Mesendoderm (in vitro differentiated cells): ENCODE measurements around the gene THOP1.

Experiments used
- DNase-seq: peaks from one replicate; pipeline ENCODE4 v3.0.0; 2013
- H2AK5ac ChIP-seq: 2 replicates; pipeline ENCODE4 v1.6.1; 2013; ENCODE audit warnings: low read length, inconsistent platforms
- H2BK120ac ChIP-seq: 2 replicates; pipeline ENCODE4 v1.6.1; 2013; ENCODE audit warnings: low read depth, mild to moderate bottlenecking, low read length, moderate library complexity, mixed read lengths
- H2BK15ac ChIP-seq: replicated peaks from 2 replicates; pipeline ENCODE4 v1.6.1; 2013; ENCODE audit warnings: low read depth, mild to moderate bottlenecking, moderate library complexity
- H2BK5ac ChIP-seq: 2 replicates; pipeline ENCODE4 v1.6.1; 2013; ENCODE audit warnings: low read length, inconsistent platforms
- H3K18ac ChIP-seq: 2 replicates; pipeline ENCODE4 v1.6.1; 2013; ENCODE audit warnings: mild to moderate bottlenecking, low read length, mixed read lengths
- H3K23ac ChIP-seq: one replicate; pipeline ENCODE4 v1.6.1; 2013; ENCODE audit warnings: low read length
- H3K27ac ChIP-seq: 2 replicates; pipeline ENCODE4 v1.5.1; 2013; ENCODE audit warnings: low read depth, mild to moderate bottlenecking, inconsistent platforms, low read length, moderate library complexity
- H3K27me3 ChIP-seq: 2 replicates; pipeline ENCODE4 v1.6.1; 2013; ENCODE audit warnings: low read length, control low read depth, mild to moderate bottlenecking, inconsistent platforms; ENCODE audit not compliant: insufficient read depth, poor library complexity
- H3K36me3 ChIP-seq: 2 replicates; pipeline ENCODE4 v1.6.1; 2013; ENCODE audit warnings: low read length, inconsistent platforms; ENCODE audit not compliant: control insufficient read depth, insufficient read depth
- H3K4ac ChIP-seq: one replicate; pipeline ENCODE4 v1.6.1; 2013; ENCODE audit warnings: low read depth, mild to moderate bottlenecking, low read length, moderate library complexity
- H3K4me1 ChIP-seq: 2 replicates; pipeline ENCODE4 v1.6.1; 2013; ENCODE audit warnings: low read depth, low read length, inconsistent platforms; ENCODE audit not compliant: control insufficient read depth
- H3K4me2 ChIP-seq: 2 replicates; pipeline ENCODE4 v1.6.1; 2013; ENCODE audit warnings: low read length
- H3K4me3 ChIP-seq: 2 replicates; pipeline ENCODE4 v1.5.1; 2013; ENCODE audit warnings: mild to moderate bottlenecking, low read length
- H3K56ac ChIP-seq: one replicate; pipeline ENCODE4 v1.6.1; 2013; ENCODE audit warnings: low read length
- H3K79me1 ChIP-seq: 2 replicates; pipeline ENCODE4 v1.6.1; 2013; ENCODE audit warnings: low read length, inconsistent platforms
- H3K79me2 ChIP-seq: 2 replicates; pipeline ENCODE4 v1.6.1; 2013; ENCODE audit warnings: mild to moderate bottlenecking, low read length; ENCODE audit not compliant: control insufficient read depth, insufficient read depth
- H3K9ac ChIP-seq: 2 replicates; pipeline ENCODE4 v1.6.1; 2013; ENCODE audit warnings: low read length, inconsistent platforms
- H4K5ac ChIP-seq: one replicate; pipeline ENCODE4 v1.6.1; 2013; ENCODE audit warnings: low read length
- H4K8ac ChIP-seq: one replicate; pipeline ENCODE4 v1.6.1; 2013; ENCODE audit warnings: low read depth, mild to moderate bottlenecking, control low read depth, low read length, moderate library complexity
- WGBS: extraction: QIAGEN DNeasy Blood & Tissue Kit; methylation state at CpG from one replicate; pipeline ENCODE4 v1.1.7; 2013; ENCODE audit warnings: low lambda C conversion rate, missing lambda C conversion rate; ENCODE audit not compliant: insufficient coverage; ENCODE audit errors: extremely low coverage; 5-methylcytosine and 5-hydroxymethylcytosine counted together

THOP1 gene

DNA sequence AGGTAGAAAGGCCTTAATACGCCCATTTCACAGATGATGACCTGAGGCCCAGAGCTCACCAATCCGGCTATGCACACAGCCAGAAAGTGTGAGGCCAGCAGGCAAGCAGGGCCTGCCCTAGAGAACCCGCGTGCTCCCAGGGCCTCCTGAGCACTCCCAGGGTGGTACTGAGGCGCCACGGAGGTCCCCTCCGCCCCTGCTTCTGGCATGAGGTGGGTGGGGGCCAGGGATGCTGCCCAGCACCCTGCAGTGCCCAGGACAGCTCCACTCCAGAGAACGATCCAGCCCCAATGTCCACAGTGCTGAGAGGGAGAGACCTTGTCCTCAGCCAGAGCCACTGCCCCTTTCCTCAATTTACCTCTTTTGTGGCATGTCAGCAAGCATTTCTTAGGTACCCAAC is 16.1 kb upstream of the THOP1 start:
- Histone ChIP-seq H3K4me3 (no peak overlapping the region), H3K23ac (no peak overlapping the region), H2BK15ac (no peak overlapping the region), H3K56ac (no peak overlapping the region), H3K79me1 (peaks cover 17% of the 10 kb centered on the region), H4K8ac (no peak overlapping the region), H3K27ac (no peak overlapping the region), H2AK5ac (no peak overlapping the region), H3K9ac (no peak overlapping the region), H2BK5ac (no peak overlapping the region), H3K4me1 (no peaks in the 10 kb centered on the region), H3K4me2 (no peak overlapping the region), H3K4ac (no peak overlapping the region), H4K5ac (no peak overlapping the region), H2BK120ac (no peak overlapping the region), H3K36me3 (no peaks in the 10 kb centered on the region), H3K18ac (no peak overlapping the region), H3K79me2 (peaks cover 36% of the 10 kb centered on the region), H3K27me3 (no peaks in the 10 kb centered on the region)
- no peak for DNase-seq
- no CpG with 5 or more reads among the region's 8 CpGs for WGBS

DNA sequence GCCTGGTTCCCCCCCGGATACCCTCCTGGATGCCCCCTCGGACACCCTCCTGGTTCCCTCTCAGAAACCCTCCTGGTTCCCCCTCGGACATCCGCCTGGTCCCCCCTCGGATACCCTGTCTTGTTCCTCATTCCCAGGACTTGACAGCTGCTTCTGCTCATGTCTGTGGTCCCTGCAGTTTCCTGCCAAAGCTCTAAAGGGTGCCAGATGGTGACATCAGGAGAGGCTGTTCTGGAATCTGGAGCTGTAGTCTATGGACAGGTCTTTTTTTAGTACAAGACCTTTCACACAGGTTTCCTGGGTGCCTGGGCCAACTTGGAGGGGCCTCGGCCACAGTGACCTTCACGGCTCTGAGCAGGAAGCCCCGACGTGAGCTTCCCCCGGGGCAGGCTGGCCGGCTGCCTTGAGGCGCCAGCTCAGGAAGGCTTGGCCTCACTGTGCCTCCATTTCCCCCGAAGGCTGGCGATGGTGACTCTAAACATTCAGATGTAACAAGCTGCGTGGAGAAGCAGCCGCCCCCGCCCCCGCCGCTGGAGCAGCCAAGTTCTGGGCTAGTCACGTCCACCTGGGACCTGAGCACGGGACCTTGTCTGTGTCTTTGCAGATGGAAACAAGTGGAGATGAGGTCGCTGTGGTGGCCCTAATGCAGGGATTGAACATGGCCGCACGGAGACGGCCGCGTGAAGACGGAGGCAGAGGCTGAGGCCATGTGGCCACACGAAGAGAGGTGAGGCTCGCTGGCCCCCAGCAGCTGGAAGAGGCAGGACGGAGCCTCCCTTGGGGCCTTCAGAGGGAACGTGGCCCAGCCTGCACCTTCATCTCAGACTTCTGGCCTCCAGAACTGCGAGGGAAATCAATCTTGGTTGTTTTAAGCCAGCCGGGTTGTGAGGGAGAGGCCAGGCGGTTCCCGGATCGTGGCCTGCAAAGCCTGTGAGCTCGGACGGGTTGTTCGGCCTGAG is 15.0 kb upstream of the THOP1 start:
- H3K4me1 ChIP-seq = no peaks in the 10 kb centered on the region
- no peak for DNase-seq
- H3K4me3 ChIP-seq = no peak overlapping the region
- no peaks in the 10 kb centered on the region for H3K36me3 ChIP-seq
- no peak overlapping the region for H3K9ac ChIP-seq
- H4K8ac ChIP-seq = no peak overlapping the region
- H3K27me3 ChIP-seq = no peaks in the 10 kb centered on the region
- no peak overlapping the region for H3K23ac ChIP-seq
- no peak overlapping the region for H3K4me2 ChIP-seq
- H2BK15ac ChIP-seq = no peak overlapping the region
- H4K5ac ChIP-seq = no peak overlapping the region
- H3K27ac ChIP-seq = no peak overlapping the region
- H3K79me1 ChIP-seq = peaks cover 22% of the 10 kb centered on the region
- no peak overlapping the region for H2BK120ac ChIP-seq
- no peak overlapping the region for H2BK5ac ChIP-seq
- WGBS = no CpG with 5 or more reads among the region's 40 CpGs
- H3K56ac ChIP-seq = no peak overlapping the region
- H2AK5ac ChIP-seq = no peak overlapping the region
- H3K4ac ChIP-seq = no peak overlapping the region
- H3K18ac ChIP-seq = no peak overlapping the region
- H3K79me2 ChIP-seq = peaks cover 47% of the 10 kb centered on the region

DNA sequence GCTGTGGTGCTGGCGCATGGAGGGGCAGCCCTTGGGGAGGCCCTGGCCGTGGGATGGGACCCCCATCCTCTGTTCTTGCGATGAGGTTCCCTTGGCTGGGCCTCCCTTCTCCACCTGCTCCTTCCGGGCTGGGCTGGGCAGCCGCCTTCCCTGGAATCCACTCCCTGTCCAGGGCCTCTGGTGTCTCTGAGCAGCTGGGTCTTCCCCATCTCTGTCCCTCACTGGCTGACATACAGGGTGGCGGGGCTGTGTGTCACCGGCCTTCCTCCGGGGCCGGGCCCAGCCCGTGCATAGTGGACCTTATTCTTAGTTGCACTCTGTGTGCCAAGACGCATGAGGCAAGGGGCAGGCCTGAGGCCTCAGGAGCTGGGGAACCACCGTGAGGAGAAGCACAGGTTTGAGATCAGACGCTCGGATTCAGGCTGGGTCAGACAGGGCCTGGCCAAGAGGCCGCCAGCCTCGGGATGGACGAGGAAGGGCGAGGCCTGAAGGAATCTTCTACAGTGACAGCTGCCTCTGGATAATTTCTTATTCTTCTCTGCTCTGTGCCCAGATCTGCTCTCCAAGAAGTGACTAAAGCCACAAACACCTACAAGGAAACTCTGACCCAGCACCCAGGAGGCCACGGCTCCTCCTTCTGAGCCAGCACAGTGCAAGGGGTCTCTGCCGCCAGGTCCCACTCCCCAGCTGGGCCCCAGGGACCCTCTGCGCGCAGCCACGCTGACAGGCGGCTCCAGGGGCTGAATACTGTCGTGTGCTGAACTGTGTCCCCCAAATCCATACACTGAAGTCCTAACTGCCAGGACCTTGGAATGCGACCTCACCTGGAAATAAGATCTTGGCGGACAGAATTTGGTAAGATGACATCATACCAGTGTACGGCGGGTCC is 13.3 kb upstream of the THOP1 start:
- Histone ChIP-seq H3K27me3 (no peaks in the 10 kb centered on the region), H3K9ac (no peak overlapping the region), H3K23ac (no peak overlapping the region), H2BK5ac (no peak overlapping the region), H2AK5ac (no peak overlapping the region), H3K4me3 (no peak overlapping the region), H3K27ac (no peak overlapping the region), H3K36me3 (peaks cover 1% of the 10 kb centered on the region), H3K79me2 (peaks cover 64% of the 10 kb centered on the region), H3K56ac (no peak overlapping the region), H2BK15ac (no peak overlapping the region), H3K4me1 (no peaks in the 10 kb centered on the region), H4K5ac (no peak overlapping the region), H3K18ac (no peak overlapping the region), H2BK120ac (no peak overlapping the region), H3K4me2 (no peak overlapping the region), H3K4ac (no peak overlapping the region), H4K8ac (no peak overlapping the region), H3K79me1 (peaks cover 25% of the 10 kb centered on the region)
- DNase-seq = no peak
- no CpG with 5 or more reads among the region's 29 CpGs for WGBS

DNA sequence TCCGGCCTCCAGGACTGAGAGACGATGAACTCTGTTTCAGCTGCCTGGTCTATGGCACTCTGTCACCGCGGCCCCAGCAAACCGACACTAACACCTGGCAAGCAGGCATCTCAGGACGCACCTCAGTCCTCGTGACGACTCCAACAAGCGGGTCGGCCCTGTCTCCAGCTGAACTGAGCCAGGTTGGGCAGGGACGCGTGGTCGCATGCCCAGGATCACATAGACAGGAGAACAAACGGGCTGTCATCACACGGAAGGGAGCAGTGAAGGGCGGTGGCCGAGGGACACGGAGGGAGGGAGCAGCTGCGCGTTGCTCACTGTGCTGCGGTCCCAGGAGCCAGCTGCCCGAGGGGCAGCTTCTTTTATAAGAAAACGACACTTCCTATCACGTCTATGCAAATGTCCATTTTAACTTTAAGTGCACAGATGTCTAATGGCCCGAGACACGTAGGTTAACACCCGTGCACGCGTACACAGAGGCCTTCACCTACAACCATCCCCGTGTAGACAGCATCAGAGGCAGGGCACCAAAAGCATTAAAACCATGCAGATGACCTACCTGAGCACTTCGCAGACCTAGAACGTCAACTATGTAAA is 11.1 kb upstream of the THOP1 start:
- H3K79me2 ChIP-seq = peaks cover 84% of the 10 kb centered on the region
- peaks cover 20% of the 10 kb centered on the region for H3K79me1 ChIP-seq

DNA sequence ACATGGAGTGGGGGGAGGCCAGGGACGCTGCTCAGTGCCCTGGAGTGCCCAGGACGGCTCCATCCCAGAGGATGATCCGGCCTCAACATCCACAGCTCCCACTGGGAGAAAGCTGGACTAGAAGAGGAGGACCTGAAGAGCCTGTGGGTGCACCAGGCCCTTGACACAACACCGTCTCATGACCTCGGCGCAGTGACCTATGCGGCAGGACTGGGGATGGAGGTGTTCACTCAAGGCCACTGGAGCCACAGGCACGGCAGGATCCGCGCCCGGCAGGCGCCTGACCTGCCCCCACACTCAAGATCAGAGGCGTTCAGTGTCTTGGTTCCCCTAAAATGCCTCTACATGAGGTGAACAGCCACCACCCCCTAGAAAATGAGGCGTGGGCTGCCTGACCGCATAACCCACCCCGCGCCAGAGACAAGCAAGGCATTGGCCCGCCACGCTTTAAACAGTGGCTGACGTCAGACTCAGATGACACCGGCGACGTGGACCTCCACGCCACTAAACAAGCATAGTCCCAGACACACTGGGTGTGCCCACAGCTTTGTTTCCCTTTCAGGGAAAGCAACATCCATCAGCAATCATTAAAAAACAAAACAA is 10.2 kb upstream of the THOP1 start:
- Histone ChIP-seq H3K56ac (no peak overlapping the region), H3K79me2 (peaks cover 88% of the 10 kb centered on the region), H3K79me1 (peaks cover 19% of the 10 kb centered on the region), H3K23ac (no peak overlapping the region), H2BK15ac (no peak overlapping the region), H3K4me2 (no peak overlapping the region), H3K27me3 (no peaks in the 10 kb centered on the region), H3K4me3 (no peak overlapping the region), H3K27ac (no peak overlapping the region), H4K8ac (no peak overlapping the region), H2AK5ac (no peak overlapping the region), H3K9ac (no peak overlapping the region), H3K18ac (no peak overlapping the region), H2BK120ac (no peak overlapping the region), H3K36me3 (peaks cover 1% of the 10 kb centered on the region), H3K4ac (no peak overlapping the region), H3K4me1 (no peaks in the 10 kb centered on the region), H2BK5ac (no peak overlapping the region), H4K5ac (no peak overlapping the region)
- DNase-seq = no peak
- no CpG with 5 or more reads among the region's 24 CpGs for WGBS

More for the DNA sequence above, 11.1 kb upstream of the THOP1 start:
- no peak overlapping the region for H3K56ac ChIP-seq
- no peak overlapping the region for H2AK5ac ChIP-seq
- H3K4me1 ChIP-seq = no peaks in the 10 kb centered on the region
- H3K4me3 ChIP-seq = no peak overlapping the region
- H2BK15ac ChIP-seq = no peak overlapping the region
- no peak overlapping the region for H2BK120ac ChIP-seq
- no peak overlapping the region for H3K23ac ChIP-seq
- H3K4me2 ChIP-seq = no peak overlapping the region
- H3K36me3 ChIP-seq = peaks cover 1% of the 10 kb centered on the region
- WGBS = no CpG with 5 or more reads among the region's 32 CpGs
- H4K5ac ChIP-seq = no peak overlapping the region
- no peak overlapping the region for H2BK5ac ChIP-seq
- H4K8ac ChIP-seq = no peak overlapping the region
- H3K18ac ChIP-seq = no peak overlapping the region
- no peak overlapping the region for H3K9ac ChIP-seq
- H3K4ac ChIP-seq = no peak overlapping the region
- DNase-seq = no peak
- H3K27me3 ChIP-seq = no peaks in the 10 kb centered on the region
- no peak overlapping the region for H3K27ac ChIP-seq
